ENCODE results near the gene TAMM41.

TAMM41 gene

DNA sequence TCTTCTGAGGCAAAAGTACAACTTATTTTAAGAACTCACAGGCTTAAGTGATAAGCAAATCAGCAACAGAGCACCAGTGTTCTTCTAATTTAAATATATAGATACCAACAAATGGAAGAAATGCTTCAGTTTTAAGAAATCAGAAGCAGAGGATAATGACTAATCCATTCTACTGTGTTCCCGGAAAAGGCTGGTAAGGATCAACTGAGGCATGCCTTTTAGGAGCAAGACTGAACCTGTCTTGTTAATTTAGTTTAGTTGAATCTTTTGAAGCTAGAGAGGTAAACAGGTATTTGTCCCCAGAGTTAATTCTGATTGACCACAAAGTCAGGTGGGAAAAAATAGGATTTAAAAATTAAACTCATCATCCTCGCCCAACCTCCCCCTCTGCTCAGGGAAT, 51.8 kb downstream of the TAMM41 start:
- peak; percentile 67 for DNase-seq (ENCODE audit: low read depth)
- no peak overlapping the region for H3K4me3 ChIP-seq (ENCODE audit: low read length)
- TF ChIP-seq, protein P1, sequence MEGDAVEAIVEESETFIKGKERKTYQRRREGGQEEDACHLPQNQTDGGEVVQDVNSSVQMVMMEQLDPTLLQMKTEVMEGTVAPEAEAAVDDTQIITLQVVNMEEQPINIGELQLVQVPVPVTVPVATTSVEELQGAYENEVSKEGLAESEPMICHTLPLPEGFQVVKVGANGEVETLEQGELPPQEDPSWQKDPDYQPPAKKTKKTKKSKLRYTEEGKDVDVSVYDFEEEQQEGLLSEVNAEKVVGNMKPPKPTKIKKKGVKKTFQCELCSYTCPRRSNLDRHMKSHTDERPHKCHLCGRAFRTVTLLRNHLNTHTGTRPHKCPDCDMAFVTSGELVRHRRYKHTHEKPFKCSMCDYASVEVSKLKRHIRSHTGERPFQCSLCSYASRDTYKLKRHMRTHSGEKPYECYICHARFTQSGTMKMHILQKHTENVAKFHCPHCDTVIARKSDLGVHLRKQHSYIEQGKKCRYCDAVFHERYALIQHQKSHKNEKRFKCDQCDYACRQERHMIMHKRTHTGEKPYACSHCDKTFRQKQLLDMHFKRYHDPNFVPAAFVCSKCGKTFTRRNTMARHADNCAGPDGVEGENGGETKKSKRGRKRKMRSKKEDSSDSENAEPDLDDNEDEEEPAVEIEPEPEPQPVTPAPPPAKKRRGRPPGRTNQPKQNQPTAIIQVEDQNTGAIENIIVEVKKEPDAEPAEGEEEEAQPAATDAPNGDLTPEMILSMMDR (IDR thresholded peaks at IDR 0.05; ENCODE audit: insufficient read depth, low read depth, low read length, missing control alignments): no peak

DNA sequence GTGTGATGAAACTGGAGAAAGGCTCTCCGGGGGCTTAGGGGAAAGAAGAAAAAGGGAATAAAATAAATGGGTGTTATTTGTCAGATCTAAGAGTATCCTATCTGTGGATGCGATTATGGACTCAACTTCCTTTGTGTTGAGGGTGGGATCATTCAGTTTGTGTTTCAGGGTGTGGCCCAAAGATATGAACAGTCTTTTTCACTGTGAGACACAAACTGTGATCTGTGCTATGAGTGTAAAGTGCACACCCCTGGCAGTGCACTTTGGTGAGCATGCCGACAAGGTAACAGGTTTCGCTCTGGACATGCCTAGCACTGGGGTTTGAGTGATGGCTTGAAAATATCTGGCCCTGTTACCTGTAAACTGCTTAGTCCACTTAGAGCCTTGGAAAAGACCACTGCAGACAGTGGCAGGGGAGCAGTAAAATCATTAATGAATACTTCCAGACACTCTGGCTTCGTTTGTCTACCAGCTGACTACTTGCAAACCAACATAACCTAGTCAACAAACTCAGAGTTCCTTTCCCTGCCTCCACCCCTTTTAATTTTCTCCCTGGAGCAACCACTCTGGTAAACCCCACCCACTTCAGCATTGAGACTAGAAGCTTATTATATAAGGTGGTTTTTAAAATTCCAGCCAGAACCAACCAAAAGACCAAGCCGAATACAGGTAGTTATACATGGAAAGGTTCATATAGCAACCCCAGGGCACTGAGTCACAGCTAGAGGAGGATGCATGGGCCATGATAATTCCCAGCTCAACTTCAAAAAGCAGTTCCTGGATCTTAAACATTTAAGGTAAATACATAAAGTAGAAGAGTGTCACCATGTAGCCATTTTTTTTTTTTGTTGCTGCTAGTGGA, 55.1 kb downstream of the TAMM41 start:
- TF ChIP-seq, protein P1 (IDR thresholded peaks at IDR 0.05; ENCODE audit: insufficient read depth, low read depth, low read length, missing control alignments): no peak
- H3K4me3 ChIP-seq (ENCODE audit: low read length): no peak overlapping the region
- DNase-seq (ENCODE audit: low read depth): peak; percentile 55

GRCh38 chr3:11789412-11789811, 57.3 kb downstream of the TAMM41 start:
- TF ChIP-seq, protein P1 (IDR thresholded peaks at IDR 0.05; ENCODE audit: insufficient read depth, low read depth, low read length, missing control alignments): no peak
- no peak overlapping the region for H3K4me3 ChIP-seq (ENCODE audit: low read length)
- DNase-seq (ENCODE audit: low read depth): no peak

DNA sequence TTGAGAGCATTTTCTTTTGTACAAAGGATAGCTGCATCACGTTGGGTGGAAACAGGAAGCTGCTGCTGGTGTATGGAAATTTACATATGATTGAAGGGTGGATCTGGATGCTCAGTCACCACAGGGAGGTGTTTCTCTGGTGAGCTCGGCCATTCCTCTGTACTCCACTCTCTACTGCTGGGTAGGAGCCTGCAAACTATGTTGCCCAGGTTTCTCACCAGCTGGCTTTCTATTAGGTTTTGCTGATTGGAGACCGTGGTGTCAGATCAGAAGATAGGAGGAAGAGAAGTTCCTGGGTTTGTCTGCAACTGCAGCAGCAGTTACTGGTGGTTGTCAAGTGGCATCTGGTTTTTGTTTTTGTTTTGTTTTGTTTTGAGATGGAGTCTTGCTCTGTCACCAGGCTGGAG, 61.7 kb downstream of the TAMM41 start:
- no peak overlapping the region for H3K4me3 ChIP-seq (ENCODE audit: low read length)

GRCh38 chr3:11780341-11780740, 66.3 kb downstream of the TAMM41 start:
- peak; percentile 23 for DNase-seq (ENCODE audit: low read depth)
- H3K4me3 ChIP-seq (ENCODE audit: low read length): no peak overlapping the region
- TF ChIP-seq, protein P1 (IDR thresholded peaks at IDR 0.05; ENCODE audit: insufficient read depth, low read depth, low read length, missing control alignments): no peak

More for the DNA sequence above, 61.7 kb downstream of the TAMM41 start:
- no peak for DNase-seq (ENCODE audit: low read depth)
- TF ChIP-seq, protein P1 (IDR thresholded peaks at IDR 0.05; ENCODE audit: insufficient read depth, low read depth, low read length, missing control alignments): no peak

GRCh38 chr3:11779626-11780025, 67.1 kb downstream of the TAMM41 start:
- TF ChIP-seq, protein P1 (IDR thresholded peaks at IDR 0.05; ENCODE audit: insufficient read depth, low read depth, low read length, missing control alignments): no peak
- DNase-seq (ENCODE audit: low read depth): peak; percentile 37
- no peak overlapping the region for H3K4me3 ChIP-seq (ENCODE audit: low read length)

GRCh38 chr3:11778248-11778647, 68.4 kb downstream of the TAMM41 start:
- DNase-seq (ENCODE audit: low read depth): no peak
- no peak overlapping the region for H3K4me3 ChIP-seq (ENCODE audit: low read length)
- TF ChIP-seq, protein P1 (IDR thresholded peaks at IDR 0.05; ENCODE audit: insufficient read depth, low read depth, low read length, missing control alignments): no peak
